HG03135 (cell line): ENCODE measurements around the gene LRRTM3.

ENCODE experiments used
- ATAC-seq: cut with Tn5 transposase; IDR thresholded peaks from one replicate; pipeline ENCODE4 v1.9.1; 2021; ENCODE audit warnings: mild to moderate bottlenecking, moderate library complexity; ENCODE audit not compliant: unreplicated experiment

The LRRTM3 gene

DNA sequence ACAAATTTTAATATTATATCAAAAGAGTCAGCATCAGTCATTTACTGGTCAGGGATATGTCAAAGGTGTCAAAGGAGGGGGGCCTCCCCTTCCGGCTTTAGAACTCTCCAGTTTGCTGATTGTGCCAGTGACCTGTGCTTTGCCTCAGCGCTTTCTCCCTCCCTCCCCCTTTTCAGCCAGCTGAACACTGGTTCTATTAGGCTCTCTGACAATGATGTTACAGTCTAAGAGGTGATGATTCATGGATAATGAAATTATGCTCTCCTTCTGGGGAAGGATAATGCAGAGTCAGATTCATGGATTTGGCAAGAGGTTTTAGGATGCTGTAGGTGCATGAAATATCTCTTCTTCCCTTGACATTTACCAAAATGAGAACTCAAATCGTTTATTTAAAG lies 6.1 kb downstream of the LRRTM3 start:
- ATAC-seq: no peak

DNA sequence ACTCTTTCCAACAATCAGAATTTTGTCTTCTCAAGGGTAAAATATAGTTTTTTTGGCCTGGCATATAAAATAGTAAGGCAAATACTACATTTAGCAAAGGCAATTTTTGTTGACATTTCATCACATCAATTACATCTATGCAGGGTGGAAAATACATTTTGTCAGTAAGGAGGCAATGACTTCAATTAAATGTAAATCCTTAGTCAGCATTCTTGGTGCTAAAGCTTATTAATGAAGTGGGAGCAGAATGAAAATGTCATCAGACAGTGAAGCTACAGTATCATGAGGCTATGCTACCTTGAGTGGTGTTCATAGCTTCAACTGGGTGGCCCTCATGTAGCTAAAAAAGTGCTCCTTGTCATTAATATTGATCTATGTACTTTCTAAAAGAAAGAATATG lies 8.9 kb downstream of the LRRTM3 start:
- no peak for ATAC-seq

DNA sequence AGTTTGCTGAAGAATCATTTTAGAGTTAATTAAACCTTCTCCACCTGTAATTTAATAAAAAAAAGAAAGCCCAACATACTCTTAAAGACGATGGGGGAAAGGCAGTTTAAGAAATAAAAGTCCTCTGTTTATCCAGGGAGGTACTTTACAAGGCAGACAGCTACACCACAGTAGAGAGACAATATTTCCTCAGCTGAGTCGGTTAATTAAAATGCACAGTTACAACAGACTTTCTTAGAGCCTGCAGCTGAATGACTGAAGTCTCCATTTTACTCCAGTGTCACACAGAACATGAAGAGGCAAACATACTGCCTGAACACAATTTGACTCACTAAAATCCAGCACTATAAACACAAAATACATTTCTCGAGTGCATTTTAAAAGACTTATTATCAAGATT lies 15.1 kb downstream of the LRRTM3 start:
- ATAC-seq: no peak

DNA sequence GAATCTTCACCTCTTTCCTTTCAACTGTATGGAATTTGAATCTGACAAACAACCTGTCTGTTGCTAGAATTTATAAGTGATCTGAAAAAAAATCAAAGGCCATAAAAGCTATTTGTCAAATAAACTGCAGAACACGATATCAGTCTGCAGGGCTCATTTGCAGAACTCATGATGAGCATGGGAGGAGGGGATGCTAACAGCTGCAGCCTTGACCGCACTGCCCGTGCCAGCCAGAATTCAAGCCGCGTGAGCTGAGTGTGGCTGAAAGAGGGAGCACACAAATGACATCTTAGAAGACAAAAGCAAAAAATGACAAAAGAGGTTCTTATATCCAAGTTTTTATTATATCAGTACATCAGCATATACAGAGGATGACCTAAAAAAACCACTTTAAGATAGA lies 15.7 kb downstream of the LRRTM3 start:
- no peak for ATAC-seq

DNA sequence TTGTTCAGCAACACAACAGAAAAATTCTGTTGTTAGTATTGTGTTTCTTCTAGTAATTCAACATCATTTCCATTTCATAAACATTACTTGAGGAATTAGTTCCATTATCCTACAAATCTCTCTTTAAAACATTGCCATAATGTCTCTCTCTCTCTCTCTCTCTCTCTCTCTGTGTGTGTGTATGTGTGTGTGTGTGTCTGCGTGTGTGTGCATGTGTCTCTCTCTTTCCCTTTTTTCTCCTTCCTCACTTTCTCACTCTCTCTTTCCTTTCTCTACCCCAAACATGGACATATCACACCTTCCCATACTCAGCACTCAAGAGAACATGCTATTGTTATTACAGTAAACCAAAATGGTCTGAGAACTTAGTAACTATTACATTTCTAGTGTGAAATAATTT lies 16.6 kb downstream of the LRRTM3 start:
- no peak for ATAC-seq

DNA sequence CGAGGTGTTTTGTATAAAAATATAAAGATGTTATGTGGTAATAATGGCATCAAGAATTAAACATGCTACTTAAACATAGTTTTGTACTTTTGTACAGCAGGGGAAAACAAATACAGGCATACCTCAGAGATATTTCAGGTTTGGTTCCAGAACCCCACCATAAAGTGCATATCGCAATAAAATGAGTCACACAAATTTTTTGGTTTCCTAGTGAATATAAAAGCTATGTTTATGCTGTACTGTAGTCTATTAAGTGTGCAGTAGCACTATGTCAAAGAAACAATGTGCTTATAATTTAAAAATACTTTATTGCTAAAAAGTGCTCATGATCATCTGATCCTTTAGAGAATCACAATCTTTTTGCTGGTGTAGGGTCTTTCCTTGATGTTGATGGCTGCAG lies 17.8 kb downstream of the LRRTM3 start:
- no peak for ATAC-seq

DNA sequence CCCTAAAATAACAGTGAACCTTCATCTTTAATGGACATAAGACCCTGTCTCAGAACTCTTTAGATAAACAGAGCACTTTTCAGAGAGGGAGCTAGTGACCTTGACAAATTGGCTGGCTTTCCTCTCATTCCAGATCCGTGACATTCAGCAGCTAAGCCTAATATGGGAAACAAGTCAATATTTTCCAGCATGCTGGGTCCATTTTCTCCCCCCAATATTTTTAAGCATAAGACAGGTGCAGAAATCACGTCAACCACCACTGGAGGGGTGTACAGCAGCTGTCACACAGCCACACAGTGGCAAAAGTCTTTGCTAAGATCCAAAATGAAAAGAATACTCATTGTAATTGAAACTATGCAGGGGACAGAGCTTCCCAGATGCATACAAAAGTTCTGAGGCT lies 26.1 kb downstream of the LRRTM3 start:
- ATAC-seq: no peak

DNA sequence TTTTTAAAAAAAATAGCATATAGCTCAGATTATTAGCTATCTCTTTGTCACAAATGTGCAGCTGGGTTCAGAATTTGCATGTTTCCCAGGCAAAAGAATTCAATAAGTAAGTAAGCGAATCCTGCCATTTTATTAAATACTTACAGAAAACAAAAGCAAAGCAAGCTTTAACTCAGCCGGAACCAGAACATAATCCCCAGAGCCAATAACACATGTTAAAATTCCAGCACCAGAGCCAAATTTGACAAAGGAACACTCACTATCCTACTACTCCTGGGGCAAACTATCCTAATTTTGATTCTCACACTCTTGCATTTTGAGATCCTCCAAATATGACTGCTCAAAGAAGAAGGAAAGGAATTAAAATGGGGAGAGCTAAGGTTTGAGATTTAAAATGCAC lies 32.6 kb downstream of the LRRTM3 start:
- ATAC-seq: no peak

DNA sequence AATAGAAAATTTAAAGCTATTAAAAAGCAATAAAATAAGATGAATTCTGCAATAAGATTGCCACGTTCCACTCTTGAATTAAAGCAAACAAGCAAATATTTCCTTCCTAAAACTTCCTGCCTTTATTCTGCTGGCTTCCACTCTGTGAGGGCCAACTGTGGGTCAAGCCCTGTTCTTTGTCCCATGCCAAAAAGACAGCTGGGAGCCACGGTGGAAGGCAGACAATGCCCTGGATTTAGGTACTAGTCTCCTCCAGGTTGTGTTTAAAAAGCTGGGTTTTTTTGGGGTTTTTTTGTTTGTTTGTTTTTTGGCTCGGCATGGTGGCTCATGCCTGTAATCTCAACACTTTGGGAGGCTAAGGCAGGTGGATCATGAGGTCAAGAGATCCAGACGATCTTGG lies 39.1 kb downstream of the LRRTM3 start:
- no peak for ATAC-seq

DNA sequence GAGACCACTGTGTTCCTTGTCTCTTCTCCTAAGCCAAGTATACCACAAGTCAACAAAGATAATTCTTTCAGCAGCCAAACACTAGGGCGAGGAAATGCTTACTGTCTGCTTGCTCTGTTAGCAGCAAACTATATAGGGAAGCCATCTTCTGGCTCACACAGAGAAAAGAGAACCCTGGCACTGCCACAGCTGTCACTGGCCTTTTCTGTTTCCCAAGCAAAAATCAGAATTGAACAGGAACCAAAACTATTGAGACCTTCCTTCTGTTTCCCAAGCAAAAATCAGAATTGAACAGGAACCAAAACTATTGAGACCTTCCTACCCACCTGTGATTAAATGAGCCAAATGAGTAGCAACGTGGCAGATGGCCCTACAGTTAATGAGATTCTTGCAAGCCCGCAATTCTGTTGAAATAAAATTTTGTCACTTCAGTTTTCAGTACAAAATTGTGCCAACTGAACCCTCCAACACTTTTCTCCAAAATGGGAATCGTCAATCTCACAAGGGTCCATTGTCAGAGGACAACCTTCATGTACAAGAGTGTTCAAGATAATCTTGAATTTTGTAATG lies 54.5 kb downstream of the LRRTM3 start:
- no peak for ATAC-seq

DNA sequence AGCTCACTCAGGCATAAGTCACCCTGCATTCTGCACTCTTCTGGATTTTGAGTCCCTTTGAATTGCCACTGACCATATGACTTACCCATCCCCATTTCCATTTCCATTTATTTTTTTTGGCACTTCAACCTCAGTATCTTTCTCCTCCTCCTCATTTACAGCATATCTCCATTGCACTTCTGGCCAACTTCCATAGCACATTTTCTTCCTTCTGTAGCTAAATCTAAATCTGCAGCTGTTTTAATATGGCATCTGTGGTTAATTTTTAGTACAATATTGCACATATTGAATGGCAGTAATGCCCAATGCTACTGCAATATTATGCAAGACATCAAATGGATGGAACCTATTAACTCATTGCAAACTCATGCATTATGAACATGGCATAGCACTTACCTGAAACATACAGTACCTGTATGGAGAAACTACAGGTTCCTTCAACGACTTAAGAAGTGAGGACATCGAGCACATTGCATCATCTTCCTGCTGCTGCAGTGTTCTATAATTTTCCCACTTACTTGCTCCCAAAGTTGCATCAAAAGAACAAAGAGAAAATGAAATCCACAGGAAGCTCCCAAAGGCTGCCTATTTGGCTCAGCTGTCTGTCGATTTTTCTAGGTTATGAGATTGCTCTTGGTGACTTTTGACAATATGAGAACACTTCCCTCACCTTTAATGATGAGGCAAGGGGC lies 55.7 kb downstream of the LRRTM3 start:
- ATAC-seq: no peak

DNA sequence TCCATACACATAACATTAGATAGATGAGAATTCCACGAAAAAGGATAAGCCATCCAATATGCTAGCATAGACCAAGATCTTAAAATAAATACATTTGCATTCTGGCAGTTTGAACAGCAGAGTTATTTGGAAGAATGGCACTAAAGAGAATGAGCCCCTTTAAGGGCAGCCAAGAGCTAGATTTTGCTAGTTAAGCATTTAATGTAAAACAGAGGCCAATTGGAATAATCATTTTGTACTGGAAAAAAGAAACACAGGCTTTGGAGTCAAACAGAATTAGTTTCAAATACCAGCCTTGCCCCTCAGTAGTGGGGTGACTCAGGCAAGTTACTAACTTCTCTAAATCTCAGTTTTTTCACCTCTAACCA lies 56.2 kb downstream of the LRRTM3 start:
- no peak for ATAC-seq

DNA sequence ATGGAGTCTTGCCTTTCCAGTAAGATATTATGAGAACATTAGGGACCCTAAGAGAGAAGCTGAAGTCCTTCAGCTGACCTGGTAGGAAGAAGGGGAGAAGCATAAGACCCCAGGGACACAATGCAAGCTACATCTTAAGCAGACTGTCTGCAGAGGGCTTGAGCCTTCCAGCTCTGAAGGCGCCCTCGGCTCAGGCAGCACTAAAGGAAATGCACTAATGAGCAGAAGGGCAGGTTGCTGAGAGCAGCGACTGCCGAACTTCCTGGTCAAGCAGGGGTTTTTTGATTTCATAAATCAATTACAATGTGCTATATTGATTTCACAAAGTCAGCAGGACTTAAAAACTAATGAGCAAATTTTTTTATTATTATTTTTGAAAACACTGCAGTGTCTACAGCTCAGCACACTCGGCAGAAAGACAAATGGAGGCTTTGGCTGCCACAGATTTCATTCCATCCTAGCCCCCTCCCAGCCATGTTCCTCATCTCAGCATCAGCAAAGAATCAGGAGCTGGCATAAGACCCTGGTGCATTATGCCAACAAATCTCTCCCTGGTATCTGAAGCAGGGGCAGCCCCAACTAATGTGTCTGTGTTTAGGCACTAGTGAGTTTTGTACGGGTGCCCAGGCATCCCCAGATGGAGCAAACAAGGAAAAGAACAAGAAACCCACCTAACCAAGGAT lies 57.1 kb downstream of the LRRTM3 start:
- no peak for ATAC-seq

DNA sequence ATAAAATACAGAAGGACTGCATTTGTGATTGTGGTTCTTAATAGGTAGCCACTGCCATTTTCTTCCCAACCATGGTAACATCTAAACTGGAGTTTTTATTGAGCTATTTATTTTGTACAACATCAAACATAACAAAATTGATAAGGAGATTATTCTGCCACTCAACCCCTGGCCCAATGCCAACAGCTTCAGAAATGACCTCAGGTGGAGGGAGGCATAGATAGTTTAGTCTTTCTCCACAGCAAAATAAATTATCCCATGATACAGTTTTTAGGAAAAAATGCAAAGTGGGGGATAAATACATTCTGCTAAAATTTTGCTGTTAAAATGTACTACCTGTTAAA lies 57.6 kb downstream of the LRRTM3 start:
- ATAC-seq: no peak

DNA sequence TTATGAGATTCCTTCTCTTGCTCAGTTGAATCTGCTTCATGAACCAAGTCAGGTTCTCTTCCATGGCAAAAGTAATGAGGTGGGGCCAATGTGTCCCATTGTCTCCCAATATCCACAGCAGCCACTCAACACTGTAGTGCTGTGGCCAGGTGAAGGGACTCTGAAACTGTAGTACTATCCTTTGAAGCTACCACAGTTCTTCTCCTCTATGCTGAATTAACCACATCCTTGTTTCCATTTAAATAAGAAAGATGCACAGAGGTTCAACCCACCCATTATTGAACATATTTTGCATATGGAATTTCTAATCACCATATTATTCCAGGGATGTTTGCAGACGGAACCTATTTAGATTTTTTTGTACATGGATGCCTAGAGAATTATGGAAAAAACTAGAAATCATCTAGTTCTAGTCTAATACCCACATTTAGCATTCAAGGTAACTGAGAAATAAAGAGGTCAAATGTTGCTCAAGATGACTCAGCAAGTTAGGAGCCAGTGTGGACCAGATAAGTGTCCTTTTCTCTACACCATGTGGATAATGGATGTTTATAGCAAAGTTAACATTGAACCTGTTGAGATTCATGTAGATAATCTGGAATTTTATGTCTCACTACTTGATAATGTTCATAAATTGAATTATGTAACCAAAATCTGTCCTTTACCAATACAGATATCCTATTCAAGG lies 64.5 kb downstream of the LRRTM3 start:
- no peak for ATAC-seq

DNA sequence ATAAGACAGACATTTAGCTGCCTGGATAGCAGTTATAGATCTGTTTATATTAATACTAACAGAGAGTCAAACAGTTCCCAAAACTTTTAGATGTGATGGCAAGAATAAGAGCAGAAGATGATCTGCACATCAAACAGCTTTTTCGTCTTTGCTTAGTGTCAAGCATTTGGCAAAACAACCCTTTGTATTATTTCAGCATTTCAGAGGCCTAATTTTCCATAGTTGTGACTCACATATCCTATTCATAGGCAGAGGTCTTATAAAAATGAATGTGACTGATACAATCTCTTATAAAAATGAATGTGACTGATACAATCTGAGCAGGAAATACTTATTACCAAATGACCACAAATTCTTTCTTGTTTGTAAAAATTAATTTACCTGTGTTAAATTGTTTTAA lies 71.2 kb downstream of the LRRTM3 start:
- no peak for ATAC-seq

DNA sequence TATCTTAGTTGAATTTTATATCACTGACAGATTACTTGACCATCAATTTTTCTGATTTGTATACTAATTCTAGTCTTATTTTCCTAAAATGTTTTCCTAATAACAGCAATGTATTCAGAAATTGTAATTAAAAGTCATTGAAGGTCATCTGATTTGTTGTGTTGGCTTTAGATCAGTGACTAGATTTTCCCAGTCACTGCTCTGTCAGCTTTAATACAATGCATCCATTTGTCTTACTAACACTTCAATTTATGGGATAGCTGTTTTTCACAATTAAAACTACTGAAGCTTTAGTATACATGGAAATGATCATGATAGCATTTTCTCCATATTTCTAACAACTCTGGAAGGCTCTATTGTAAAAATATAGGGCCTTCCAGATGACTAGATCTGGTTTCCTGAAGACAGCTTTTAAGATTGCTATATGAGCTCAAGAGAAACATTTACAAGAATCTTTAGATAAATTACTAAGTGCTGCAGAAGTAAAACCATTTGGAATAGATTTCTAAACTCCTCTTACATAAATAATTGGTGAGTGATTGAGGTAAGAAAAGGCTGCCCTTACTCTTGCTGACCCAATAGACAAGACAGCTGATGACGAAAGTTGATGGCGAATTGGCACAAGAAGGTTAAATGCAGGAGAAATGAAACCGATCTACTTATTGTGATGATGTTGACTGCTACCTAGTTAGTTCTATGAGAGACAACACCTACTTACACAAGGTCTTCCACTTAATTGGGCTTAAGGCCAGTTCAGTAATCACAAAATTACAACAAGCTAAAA lies 74.1 kb downstream of the LRRTM3 start:
- no peak for ATAC-seq

DNA sequence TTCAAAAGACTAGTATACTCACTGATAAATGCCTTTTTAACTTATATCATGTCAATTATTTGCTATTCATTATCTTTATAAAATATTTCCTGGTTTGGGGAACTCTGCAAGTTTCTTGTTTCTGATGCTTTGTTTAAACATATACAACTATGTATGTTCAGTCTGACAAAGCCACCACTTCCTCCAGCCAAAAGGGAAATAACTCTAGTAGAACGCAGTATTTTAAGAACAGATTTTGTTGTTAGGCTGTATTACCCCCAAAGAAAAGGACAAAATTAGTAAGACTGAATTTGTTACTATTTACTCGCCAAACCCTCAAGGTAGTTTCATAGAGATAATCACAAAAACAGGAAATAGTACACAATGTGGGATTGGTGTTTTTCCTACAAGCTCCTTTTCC lies 78.9 kb downstream of the LRRTM3 start:
- ATAC-seq: no peak

DNA sequence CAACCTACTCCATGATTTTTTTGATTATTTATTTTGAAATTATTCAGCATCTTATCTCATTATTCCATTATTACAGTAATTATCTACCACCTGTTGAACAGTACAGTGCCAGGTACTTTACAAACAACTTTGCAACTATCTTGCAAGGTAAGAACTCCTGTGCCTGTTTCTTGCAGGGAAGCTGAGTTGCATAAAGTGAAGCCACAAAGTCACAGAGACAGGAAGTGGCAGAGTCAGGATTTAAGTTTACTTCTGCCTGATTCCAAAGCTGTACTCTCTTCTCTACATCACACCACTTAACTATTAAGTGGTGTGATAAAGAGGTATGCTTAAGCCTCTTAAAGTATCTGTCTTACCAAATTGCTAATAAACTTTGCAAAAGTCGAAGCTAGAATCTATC lies 80.1 kb downstream of the LRRTM3 start:
- no peak for ATAC-seq

DNA sequence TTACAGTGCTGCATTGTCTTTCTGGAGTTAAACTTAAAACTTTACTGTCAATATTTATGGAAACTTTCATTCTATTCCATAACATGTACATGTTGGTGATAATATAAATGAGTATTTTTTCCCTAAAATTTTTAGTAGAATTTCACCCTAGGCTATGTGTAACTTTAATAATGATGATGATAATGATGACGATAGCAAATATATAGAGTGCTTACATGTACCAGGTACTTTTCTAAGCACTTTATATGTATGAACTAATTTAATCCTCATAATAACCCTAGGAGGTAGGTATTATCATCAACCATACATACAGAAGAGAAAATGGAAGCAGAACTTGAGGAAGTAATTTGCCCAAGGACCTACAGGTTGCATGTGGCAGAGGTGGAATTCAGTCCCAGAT lies 85.6 kb downstream of the LRRTM3 start:
- ATAC-seq: no peak

DNA sequence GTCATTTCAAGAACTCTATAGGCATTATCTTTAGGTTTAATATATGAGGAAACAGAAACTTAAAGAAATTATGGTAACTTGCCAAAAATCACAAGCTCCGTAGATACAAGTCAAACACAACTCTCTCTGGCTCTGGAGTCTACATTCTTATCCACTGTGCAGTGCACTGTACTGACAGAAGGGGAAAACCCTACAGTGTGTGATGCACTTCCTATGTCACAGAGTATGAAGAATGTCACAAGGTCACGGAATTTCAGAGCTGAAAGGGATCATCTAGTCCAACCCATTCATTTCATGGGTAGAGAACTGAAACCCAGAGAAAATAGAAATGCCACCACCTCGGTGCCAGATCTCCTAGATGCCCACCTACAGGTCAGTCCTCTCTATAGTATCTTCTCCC lies 86.1 kb downstream of the LRRTM3 start:
- ATAC-seq: no peak
